WTC11 (cell line): ENCODE results near the gene RIOX2. TPM values are rescaled to one million over a fixed set of nuclear protein-coding genes. Genes with fewer than 3 reads are reported as not detected.

Experiments used
- AFF4 ChIP-seq: sonication (generic); formaldehyde crosslinking; IDR thresholded peaks from 2 replicates; pipeline ENCODE4 v1.8.1; 2023; ENCODE audit warnings: mild to moderate bottlenecking, missing genetic modification reagents, borderline replicate concordance
- CDX4 ChIP-seq: fragments of 250-450 bp; sonication (Bioruptor Pico); IDR thresholded peaks from 2 replicates; pipeline ENCODE4 v1.9.0; 2021; ENCODE audit warnings: moderate library complexity, mild to moderate bottlenecking, inconsistent platforms, borderline replicate concordance
- CREM ChIP-seq: sonication (generic); formaldehyde crosslinking; IDR thresholded peaks from 2 replicates; pipeline ENCODE4 v1.8.1; 2022; ENCODE audit warnings: mild to moderate bottlenecking, missing genetic modification reagents, moderate library complexity
- ELF4 ChIP-seq: sonication (generic); formaldehyde crosslinking; IDR thresholded peaks from 2 replicates; pipeline ENCODE4 v1.8.1; 2022; ENCODE audit warnings: low read depth, mild to moderate bottlenecking, moderate library complexity, missing genetic modification reagents
- ERG ChIP-seq: fragments of 250-450 bp; sonication (Bioruptor Pico); IDR thresholded peaks from 2 replicates; pipeline ENCODE4 v1.8.0; 2021; ENCODE audit warnings: mild to moderate bottlenecking
- ETV6 ChIP-seq: sonication (generic); formaldehyde crosslinking; IDR thresholded peaks from 2 replicates; pipeline ENCODE4 v1.8.1; 2022; ENCODE audit warnings: mild to moderate bottlenecking, missing genetic modification reagents
- FOXK1 ChIP-seq: sonication (generic); formaldehyde crosslinking; IDR thresholded peaks from 2 replicates; pipeline ENCODE4 v1.8.0; 2022; ENCODE audit warnings: mild to moderate bottlenecking, moderate library complexity, missing genetic modification reagents
- FOXP1 ChIP-seq: sonication (generic); formaldehyde crosslinking; IDR thresholded peaks from 2 replicates; pipeline ENCODE4 v1.8.0; 2022; ENCODE audit warnings: missing genetic modification reagents, mild to moderate bottlenecking, moderate library complexity, borderline replicate concordance
- KAT7 ChIP-seq: sonication (generic); formaldehyde crosslinking; IDR thresholded peaks from 2 replicates; pipeline ENCODE4 v1.8.1; 2023; ENCODE audit warnings: missing genetic modification reagents, mild to moderate bottlenecking, borderline replicate concordance
- MXD4 ChIP-seq: fragments of 250-450 bp; sonication (Bioruptor Pico); IDR thresholded peaks from 2 replicates; pipeline ENCODE4 v1.8.0; 2021; ENCODE audit warnings: mild to moderate bottlenecking, moderate library complexity, borderline replicate concordance
- MYBL2 ChIP-seq: sonication (generic); formaldehyde crosslinking; IDR thresholded peaks from 2 replicates; pipeline ENCODE4 v1.8.1; 2023; ENCODE audit warnings: mild to moderate bottlenecking, moderate library complexity, missing genetic modification reagents
- NFATC4 ChIP-seq: fragments of 250-450 bp; sonication (Bioruptor Pico); IDR thresholded peaks from 2 replicates; pipeline ENCODE4 v1.9.0; 2021; ENCODE audit warnings: mild to moderate bottlenecking
- NFYB ChIP-seq: sonication (generic); formaldehyde crosslinking; conservative IDR thresholded peaks from 2 replicates; pipeline ENCODE4 v1.8.0; 2022; ENCODE audit warnings: low read depth, missing genetic modification reagents
- NR2C2 ChIP-seq: sonication (generic); formaldehyde crosslinking; IDR thresholded peaks from 2 replicates; pipeline ENCODE4 v1.8.0; 2022; ENCODE audit warnings: mild to moderate bottlenecking, missing genetic modification reagents
- SMAD3 ChIP-seq: sonication (generic); formaldehyde crosslinking; IDR thresholded peaks from 2 replicates; pipeline ENCODE4 v1.8.0; 2022; ENCODE audit warnings: missing genetic modification reagents, mild to moderate bottlenecking, borderline replicate concordance
- SMAD4 ChIP-seq: sonication (generic); formaldehyde crosslinking; IDR thresholded peaks from 2 replicates; pipeline ENCODE4 v1.8.0; 2022; ENCODE audit warnings: mild to moderate bottlenecking, missing genetic modification reagents
- SP1 ChIP-seq: sonication (generic); formaldehyde crosslinking; conservative IDR thresholded peaks from 2 replicates; pipeline ENCODE4 v1.8.1; 2022; ENCODE audit warnings: missing genetic modification reagents
- TEAD1 ChIP-seq: sonication (generic); formaldehyde crosslinking; IDR thresholded peaks from 2 replicates; pipeline ENCODE4 v1.8.0; 2022; ENCODE audit warnings: mild to moderate bottlenecking, missing genetic modification reagents
- ZNF219 ChIP-seq: sonication (generic); formaldehyde crosslinking; IDR thresholded peaks from 2 replicates; pipeline ENCODE4 v1.8.0; 2023; ENCODE audit warnings: missing genetic modification reagents, mild to moderate bottlenecking, borderline replicate concordance
- ZNF232 ChIP-seq: sonication (generic); formaldehyde crosslinking; IDR thresholded peaks from 2 replicates; pipeline ENCODE4 v1.8.0; 2022; ENCODE audit warnings: mild to moderate bottlenecking, missing genetic modification reagents
- ZNF396 ChIP-seq: fragments of 250-450 bp; sonication (Bioruptor Pico); IDR thresholded peaks from 2 replicates; pipeline ENCODE4 v1.8.0; 2021; ENCODE audit warnings: mild to moderate bottlenecking, moderate library complexity, borderline replicate concordance
- ZNF423 ChIP-seq: fragments of 250-450 bp; sonication (Bioruptor Pico); IDR thresholded peaks from 2 replicates; pipeline ENCODE4 v2.1.2; 2022; ENCODE audit warnings: mild to moderate bottlenecking, moderate library complexity
- ZNF671 ChIP-seq: fragments of 250-450 bp; sonication (Bioruptor Pico); IDR thresholded peaks from 2 replicates; pipeline ENCODE4 v1.8.0; 2021; ENCODE audit warnings: mild to moderate bottlenecking
- total RNA-seq: library from RNA; stranded (reverse); gene quantifications from 3 replicates; pipeline ENCODE4 v1.2.3, GENCODE V29; 2021
- TF ChIP-seq, protein P1 (sequence below): sonication (generic); formaldehyde crosslinking; conservative IDR thresholded peaks from 2 replicates; pipeline ENCODE4 v1.8.1; 2022; ENCODE audit warnings: mild to moderate bottlenecking, missing genetic modification reagents
- TF ChIP-seq, protein P2 (sequence below): sonication (generic); formaldehyde crosslinking; IDR thresholded peaks from 2 replicates; pipeline ENCODE4 v1.8.0; 2022; ENCODE audit warnings: mild to moderate bottlenecking, missing genetic modification reagents
- TF ChIP-seq, protein P3 (sequence below): sonication (generic); formaldehyde crosslinking; IDR thresholded peaks from 2 replicates; pipeline ENCODE4 v1.8.1; 2023; ENCODE audit warnings: mild to moderate bottlenecking, moderate library complexity, missing genetic modification reagents
- TF ChIP-seq, protein P4 (sequence below): fragments of 200-600 bp; IDR thresholded peaks from 2 replicates; pipeline ENCODE4 v1.8.0; 2022; ENCODE audit warnings: antibody characterized with exemption
- TF ChIP-seq, protein P5 (sequence below): sonication (generic); formaldehyde crosslinking; IDR thresholded peaks from 2 replicates; pipeline ENCODE4 v1.8.0; 2023; ENCODE audit warnings: missing genetic modification reagents

RIOX2 gene
- total RNA-seq, 1 experiment from 2014 or later: 11.0 TPM

GRCh38 chr3:97971679-97972567 lies at the start of gene RIOX2 (continued):
- TF ChIP-seq, protein P1, sequence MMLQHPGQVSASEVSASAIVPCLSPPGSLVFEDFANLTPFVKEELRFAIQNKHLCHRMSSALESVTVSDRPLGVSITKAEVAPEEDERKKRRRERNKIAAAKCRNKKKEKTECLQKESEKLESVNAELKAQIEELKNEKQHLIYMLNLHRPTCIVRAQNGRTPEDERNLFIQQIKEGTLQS: no peak
- TF ChIP-seq SMAD4 (CRISPR knock-in tag) (no peak), CDX4 (CRISPR knock-in tag) (no peak), TEAD1 (CRISPR knock-in tag) (0 out of 2 replicates have a peak, but pooled peaks have one; percentile 32), ZNF219 (CRISPR knock-in tag) (no peak), SP1 (peak; percentile 52; the same call in 1 of the 2 replicates), ZNF396 (no peak), NFATC4 (CRISPR knock-in tag) (no peak), ELF4 (CRISPR knock-in tag) (no peak), MXD4 (no peak), AFF4 (CRISPR knock-in tag) (no peak), SMAD3 (CRISPR knock-in tag) (no peak), ETV6 (CRISPR knock-in tag) (0 out of 2 replicates have a peak, but pooled peaks have one; percentile 60), FOXP1 (peak; percentile 67), CREM (CRISPR knock-in tag) (0 out of 2 replicates have a peak, but pooled peaks have one; percentile 31), NFYB (CRISPR knock-in tag) (0 out of 2 replicates have a peak, but pooled peaks have one; percentile 21), KAT7 (peak; percentile 71; the same call in 1 of the 2 replicates), ERG (CRISPR knock-in tag) (no peak), NR2C2 (no peak), MYBL2 (CRISPR knock-in tag) (peak; percentile 79; the same call in 1 of the 2 replicates), ZNF423 (CRISPR knock-in tag) (no peak), ZNF232 (CRISPR knock-in tag) (no peak), ZNF671 (CRISPR knock-in tag) (no peak), FOXK1 (0 out of 2 replicates have a peak, but pooled peaks have one; percentile 29)
- TF ChIP-seq, protein P2, sequence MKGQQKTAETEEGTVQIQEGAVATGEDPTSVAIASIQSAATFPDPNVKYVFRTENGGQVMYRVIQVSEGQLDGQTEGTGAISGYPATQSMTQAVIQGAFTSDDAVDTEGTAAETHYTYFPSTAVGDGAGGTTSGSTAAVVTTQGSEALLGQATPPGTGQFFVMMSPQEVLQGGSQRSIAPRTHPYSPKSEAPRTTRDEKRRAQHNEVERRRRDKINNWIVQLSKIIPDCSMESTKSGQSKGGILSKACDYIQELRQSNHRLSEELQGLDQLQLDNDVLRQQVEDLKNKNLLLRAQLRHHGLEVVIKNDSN (CRISPR knock-in tag): peak; percentile 41; the same call in 1 of the 2 replicates
- TF ChIP-seq, protein P3, sequence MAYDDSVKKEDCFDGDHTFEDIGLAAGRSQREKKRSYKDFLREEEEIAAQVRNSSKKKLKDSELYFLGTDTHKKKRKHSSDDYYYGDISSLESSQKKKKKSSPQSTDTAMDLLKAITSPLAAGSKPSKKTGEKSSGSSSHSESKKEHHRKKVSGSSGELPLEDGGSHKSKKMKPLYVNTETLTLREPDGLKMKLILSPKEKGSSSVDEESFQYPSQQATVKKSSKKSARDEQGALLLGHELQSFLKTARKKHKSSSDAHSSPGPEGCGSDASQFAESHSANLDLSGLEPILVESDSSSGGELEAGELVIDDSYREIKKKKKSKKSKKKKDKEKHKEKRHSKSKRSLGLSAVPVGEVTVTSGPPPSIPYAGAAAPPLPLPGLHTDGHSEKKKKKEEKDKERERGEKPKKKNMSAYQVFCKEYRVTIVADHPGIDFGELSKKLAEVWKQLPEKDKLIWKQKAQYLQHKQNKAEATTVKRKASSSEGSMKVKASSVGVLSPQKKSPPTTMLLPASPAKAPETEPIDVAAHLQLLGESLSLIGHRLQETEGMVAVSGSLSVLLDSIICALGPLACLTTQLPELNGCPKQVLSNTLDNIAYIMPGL (CRISPR knock-in tag): no peak
- TF ChIP-seq, protein P4, sequence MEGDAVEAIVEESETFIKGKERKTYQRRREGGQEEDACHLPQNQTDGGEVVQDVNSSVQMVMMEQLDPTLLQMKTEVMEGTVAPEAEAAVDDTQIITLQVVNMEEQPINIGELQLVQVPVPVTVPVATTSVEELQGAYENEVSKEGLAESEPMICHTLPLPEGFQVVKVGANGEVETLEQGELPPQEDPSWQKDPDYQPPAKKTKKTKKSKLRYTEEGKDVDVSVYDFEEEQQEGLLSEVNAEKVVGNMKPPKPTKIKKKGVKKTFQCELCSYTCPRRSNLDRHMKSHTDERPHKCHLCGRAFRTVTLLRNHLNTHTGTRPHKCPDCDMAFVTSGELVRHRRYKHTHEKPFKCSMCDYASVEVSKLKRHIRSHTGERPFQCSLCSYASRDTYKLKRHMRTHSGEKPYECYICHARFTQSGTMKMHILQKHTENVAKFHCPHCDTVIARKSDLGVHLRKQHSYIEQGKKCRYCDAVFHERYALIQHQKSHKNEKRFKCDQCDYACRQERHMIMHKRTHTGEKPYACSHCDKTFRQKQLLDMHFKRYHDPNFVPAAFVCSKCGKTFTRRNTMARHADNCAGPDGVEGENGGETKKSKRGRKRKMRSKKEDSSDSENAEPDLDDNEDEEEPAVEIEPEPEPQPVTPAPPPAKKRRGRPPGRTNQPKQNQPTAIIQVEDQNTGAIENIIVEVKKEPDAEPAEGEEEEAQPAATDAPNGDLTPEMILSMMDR: no peak
- TF ChIP-seq, protein P5, sequence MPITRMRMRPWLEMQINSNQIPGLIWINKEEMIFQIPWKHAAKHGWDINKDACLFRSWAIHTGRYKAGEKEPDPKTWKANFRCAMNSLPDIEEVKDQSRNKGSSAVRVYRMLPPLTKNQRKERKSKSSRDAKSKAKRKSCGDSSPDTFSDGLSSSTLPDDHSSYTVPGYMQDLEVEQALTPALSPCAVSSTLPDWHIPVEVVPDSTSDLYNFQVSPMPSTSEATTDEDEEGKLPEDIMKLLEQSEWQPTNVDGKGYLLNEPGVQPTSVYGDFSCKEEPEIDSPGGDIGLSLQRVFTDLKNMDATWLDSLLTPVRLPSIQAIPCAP (CRISPR knock-in tag): 0 out of 2 replicates have a peak, but pooled peaks have one; percentile 53
